GM18868 (cell line): Measurements from ENCODE around the gene DCDC2.
"Not testable (repeated sequence)": the region's sequence is repeated elsewhere in the genome, so short reads cannot be mapped to it uniquely, and the experiment has no call there.

Experiments used
- ATAC-seq: cut with Tn5 transposase; IDR thresholded peaks from one replicate; pipeline ENCODE4 v1.9.1; 2021; ENCODE audit warnings: mild to moderate bottlenecking, moderate library complexity; ENCODE audit not compliant: unreplicated experiment

The DCDC2 gene

DNA sequence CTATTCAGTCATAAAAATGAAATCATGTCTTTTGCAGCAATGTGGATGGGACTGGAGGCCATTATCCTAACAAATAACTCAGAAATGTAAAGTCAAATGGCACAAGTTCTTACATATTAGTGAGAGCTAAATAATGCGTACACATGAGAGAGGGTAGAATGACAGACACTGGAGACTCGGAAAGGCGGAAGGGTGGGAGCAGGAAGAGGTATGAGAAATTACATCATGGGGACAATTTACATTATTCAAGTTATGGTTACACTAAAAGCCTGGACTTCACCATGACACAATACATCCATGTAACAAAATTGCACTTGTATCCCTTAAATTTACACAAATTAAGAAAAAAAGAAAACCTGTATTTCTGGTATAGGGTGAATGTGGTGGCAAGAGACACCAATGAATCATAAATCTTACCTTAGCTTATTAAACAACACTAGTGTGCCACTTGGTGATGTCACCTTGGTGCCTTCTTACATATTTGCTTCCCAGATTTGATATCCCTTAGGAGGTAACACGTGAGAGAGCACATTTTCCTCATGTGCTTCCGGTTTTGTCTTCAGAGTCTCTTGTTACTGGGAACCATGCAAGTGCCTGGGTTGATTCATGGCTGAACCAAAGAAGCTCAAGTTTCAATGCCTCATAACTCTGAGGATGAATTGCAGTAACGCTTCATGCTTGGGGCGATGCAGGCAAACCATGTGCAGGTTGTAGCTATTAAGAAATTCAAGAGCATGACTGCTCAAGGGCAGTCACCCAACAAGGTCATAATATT, 84.6 kb downstream of the DCDC2 start:
- ATAC-seq, result no peak

- no peak for ATAC-seq
These were observed 85.3 kb downstream of the DCDC2 start for GRCh38 chr6:24272553-24272952.

DNA sequence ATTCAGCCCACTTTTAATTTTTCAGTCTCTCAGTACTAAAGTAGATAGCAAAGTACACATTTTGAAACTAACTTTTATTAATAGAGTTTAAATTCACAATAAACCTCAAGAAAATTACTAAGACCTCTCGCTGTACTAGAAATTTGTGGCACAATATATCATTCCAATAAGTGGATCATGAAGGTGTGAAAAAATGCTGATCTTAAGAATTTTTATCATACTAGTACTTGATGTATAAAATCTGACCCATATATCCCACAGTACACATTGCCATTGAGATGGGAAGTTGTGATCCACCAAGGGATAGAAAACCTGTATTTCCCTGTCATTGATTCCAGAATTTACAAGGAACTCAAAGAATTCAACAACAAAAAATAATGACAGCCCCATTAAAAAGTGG, 85.7 kb downstream of the DCDC2 start:
- no peak for ATAC-seq

DNA sequence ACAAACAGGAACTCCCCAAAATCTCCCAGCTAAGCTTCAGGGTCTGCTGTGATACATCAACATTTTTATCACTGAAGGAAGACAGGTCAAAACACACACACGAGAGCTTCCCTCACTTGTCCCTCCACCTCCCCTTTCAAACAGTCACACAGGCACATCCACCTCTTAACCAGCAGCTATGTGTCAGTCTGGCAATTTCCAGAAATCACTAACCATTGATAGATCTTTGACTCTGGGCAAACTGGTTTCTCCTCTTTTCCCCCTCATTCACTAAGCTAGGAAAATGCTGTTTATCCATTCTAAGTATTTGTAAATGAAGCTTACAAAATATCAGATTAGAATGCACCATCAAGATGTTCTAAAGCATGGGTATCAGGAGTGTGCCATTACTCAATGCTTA, 87.8 kb downstream of the DCDC2 start:
- ATAC-seq, result no peak

- not testable (repeated sequence) for ATAC-seq
These were observed 99.6 kb downstream of the DCDC2 start for GRCh38 chr6:24258214-24258613.

- ATAC-seq, result no peak
These were observed 100.6 kb downstream of the DCDC2 start for GRCh38 chr6:24257282-24257681.

- peak; percentile 93 for ATAC-seq
These were observed 102.2 kb downstream of the DCDC2 start for GRCh38 chr6:24255676-24256075.

DNA sequence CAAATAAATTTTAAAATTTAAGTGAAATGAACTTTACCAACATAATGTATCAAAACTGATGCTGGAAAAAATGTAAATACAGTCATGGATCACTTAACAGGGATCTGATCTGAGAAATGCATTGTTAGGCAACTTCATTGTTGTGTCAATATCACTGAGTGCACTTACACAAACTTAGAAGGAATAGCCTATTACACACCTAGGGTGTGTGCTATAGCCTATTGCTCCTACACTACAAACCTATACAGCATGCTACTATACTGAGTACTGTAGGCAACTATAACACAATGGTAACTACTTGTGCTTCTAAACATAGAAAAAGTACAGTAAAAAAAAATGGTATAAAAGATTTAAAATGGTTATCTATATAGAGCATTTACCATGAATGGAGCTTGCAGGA, 104.5 kb downstream of the DCDC2 start:
- no peak for ATAC-seq

GRCh38 chr6:24252280-24252679, 105.6 kb downstream of the DCDC2 start:
- ATAC-seq, result no peak

GRCh38 chr6:24251339-24251738, 106.5 kb downstream of the DCDC2 start:
- no peak for ATAC-seq

DNA sequence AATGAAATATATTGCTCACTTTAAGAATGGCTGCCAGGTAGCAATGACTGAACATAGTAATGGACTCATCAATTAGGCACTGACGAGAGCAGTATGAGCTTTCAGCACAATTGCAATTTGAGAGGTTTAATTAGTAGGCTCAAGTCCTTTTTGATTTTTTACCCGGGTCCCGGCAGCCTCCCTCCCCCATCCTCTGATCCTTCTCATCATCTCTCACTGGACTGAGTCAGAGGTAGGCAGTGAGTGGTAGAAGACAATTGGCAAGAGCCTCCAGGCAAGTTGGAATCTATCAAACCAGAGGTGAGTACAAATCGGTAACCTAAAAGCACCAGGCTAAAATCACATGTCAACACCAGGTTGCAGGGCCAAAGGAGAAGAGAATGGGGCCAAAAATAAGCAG, 107.9 kb downstream of the DCDC2 start:
- no peak for ATAC-seq

DNA sequence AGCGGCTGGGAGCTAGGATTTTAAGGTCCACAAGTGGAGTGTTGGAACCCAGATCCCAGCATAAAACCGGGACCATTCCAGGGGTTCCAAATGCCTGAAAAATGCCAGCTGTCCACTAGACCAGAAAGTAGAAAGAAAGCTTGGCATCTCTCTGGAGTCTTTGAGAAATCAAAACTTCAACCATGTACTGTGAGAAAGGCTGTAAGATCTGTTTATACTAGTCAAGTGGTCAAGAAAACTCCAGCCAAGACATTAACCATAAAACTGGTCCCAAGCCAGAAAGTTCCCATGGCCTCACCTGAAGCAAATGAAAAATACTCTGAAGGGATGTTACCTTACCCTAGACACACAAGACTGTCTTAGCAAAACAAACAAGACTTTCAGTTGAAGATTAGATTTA, 112.6 kb downstream of the DCDC2 start:
- no peak for ATAC-seq

- ATAC-seq, result no peak
These were observed 114.9 kb downstream of the DCDC2 start for GRCh38 chr6:24242924-24243323.

GRCh38 chr6:24241779-24242178, 116.1 kb downstream of the DCDC2 start:
- ATAC-seq, result not testable (repeated sequence)

DNA sequence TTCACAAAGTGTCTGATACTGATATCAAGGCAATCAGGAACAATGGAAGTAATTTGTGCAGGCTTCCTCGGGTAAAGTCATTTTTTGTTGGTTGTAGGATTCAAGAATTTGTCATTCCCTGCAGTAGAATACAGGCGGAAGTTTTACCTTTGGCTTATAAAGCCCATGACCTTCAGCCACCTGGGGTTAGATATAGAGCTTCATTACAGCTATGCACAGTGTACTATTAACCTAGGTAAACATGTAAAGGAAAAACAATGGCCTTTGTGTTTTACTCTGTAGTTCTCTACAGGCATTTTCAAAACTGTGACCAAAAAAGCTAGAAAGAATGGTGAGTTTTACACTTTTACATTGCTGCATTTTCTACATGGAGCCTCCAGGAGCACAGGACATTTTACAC, 116.9 kb downstream of the DCDC2 start:
- no peak for ATAC-seq

- ATAC-seq, result no peak
These were observed 117.4 kb downstream of the DCDC2 start for GRCh38 chr6:24240380-24240928.

- no peak for ATAC-seq
These were observed 119.2 kb downstream of the DCDC2 start for GRCh38 chr6:24238700-24239099.

DNA sequence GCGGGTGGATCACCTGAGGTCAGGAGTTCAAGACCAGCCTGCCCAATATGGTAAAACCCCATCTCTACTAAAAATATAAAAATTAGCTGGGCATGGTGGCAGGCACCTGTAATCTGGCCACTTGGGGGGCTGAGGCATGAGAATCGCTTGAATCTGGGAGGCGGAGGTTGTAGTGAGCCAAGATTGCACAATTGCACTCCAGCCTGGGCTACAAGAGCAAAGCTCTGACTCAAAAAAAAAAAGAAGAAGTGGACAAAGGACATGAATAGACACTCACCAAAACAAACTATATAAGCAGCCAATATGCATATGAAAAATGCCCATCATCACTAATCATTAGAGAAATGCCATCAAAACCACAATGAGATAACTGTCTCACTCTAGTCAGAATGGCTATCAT, 121.1 kb downstream of the DCDC2 start:
- not testable (repeated sequence) for ATAC-seq

- ATAC-seq, result no peak
These were observed 123.9 kb downstream of the DCDC2 start for GRCh38 chr6:24233813-24234442.

- ATAC-seq, result no peak
These were observed 126.4 kb downstream of the DCDC2 start for GRCh38 chr6:24231438-24231977.

- no peak for ATAC-seq
These were observed 128.0 kb downstream of the DCDC2 start for GRCh38 chr6:24229696-24230405.
